ENCODE measurements around the gene SLC37A1.

Gene SLC37A1

GRCh38 chr21:42596657-42597056 lies 83.0 kb downstream of the SLC37A1 start:
- Histone ChIP-seq H3K9ac (ENCODE audit: low read depth, low read length) (no peak overlapping the region), H3K27me3 (ENCODE audit: control insufficient read depth, insufficient read depth, low read length) (peaks cover 58% of the 10 kb centered on the region)

GRCh38 chr21:42597487-42598158 lies 84.0 kb downstream of the SLC37A1 start:
- H3K9ac ChIP-seq (ENCODE audit: low read depth, low read length), result no peak overlapping the region
- no peaks in the 10 kb centered on the region for H3K36me3 ChIP-seq (ENCODE audit: insufficient read depth, low read length)
- no peaks in the 10 kb centered on the region for H3K9me3 ChIP-seq (replicated peaks; ENCODE audit: low read length)
- H3K27me3 ChIP-seq (ENCODE audit: control insufficient read depth, insufficient read depth, low read length), result peaks cover 55% of the 10 kb centered on the region
- H3K4me3 ChIP-seq (ENCODE audit: low read length), result no peak overlapping the region
- H3K4me1 ChIP-seq (ENCODE audit: control insufficient read depth, insufficient read depth, low read length), result no peaks in the 10 kb centered on the region
- H3K4me2 ChIP-seq (ENCODE audit: low read length), result no peak overlapping the region

More at GRCh38 chr21:42596657-42597056, 83.0 kb downstream of the SLC37A1 start:
- Histone ChIP-seq H3K36me3 (ENCODE audit: insufficient read depth, low read length) (no peaks in the 10 kb centered on the region), H3K4me1 (ENCODE audit: control insufficient read depth, insufficient read depth, low read length) (no peaks in the 10 kb centered on the region), H3K9me3 (replicated peaks; ENCODE audit: low read length) (no peaks in the 10 kb centered on the region), H3K4me2 (ENCODE audit: low read length) (no peak overlapping the region), H3K4me3 (ENCODE audit: low read length) (no peak overlapping the region)

- peaks cover 50% of the 10 kb centered on the region for H3K27me3 ChIP-seq (ENCODE audit: control insufficient read depth, insufficient read depth, low read length)
- no peak overlapping the region for H3K4me2 ChIP-seq (ENCODE audit: low read length)
- H3K36me3 ChIP-seq (ENCODE audit: insufficient read depth, low read length), result no peaks in the 10 kb centered on the region
- no peaks in the 10 kb centered on the region for H3K4me1 ChIP-seq (ENCODE audit: control insufficient read depth, insufficient read depth, low read length)
- no peaks in the 10 kb centered on the region for H3K9me3 ChIP-seq (replicated peaks; ENCODE audit: low read length)
- H3K4me3 ChIP-seq (ENCODE audit: low read length), result no peak overlapping the region
- H3K9ac ChIP-seq (ENCODE audit: low read depth, low read length), result no peak overlapping the region
Observed at GRCh38 chr21:42598159-42598735, 84.6 kb downstream of the SLC37A1 start.

DNA sequence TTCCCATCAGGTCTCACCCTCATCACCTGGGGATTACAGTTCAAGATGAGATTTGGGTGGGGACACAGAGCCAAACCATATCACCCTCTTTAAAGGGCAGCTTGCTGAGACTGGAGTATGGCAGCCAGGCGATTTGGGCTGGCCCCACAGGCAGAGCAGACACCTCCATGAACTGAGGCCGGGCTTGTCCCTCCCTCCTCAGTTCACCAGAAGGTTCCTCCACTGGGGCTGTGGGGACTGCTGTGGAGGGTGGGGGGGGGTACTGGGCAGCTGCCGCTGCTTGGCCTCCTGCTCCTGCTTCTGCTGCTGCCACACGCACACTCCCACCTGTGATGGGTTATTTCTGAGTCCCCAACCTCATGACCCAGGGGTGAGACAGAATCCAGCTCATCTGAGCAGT lies 85.8 kb downstream of the SLC37A1 start:
- Histone ChIP-seq H3K27me3 (ENCODE audit: control insufficient read depth, insufficient read depth, low read length) (peaks cover 53% of the 10 kb centered on the region), H3K4me3 (ENCODE audit: low read length) (no peak overlapping the region), H3K4me2 (ENCODE audit: low read length) (no peak overlapping the region), H3K36me3 (ENCODE audit: insufficient read depth, low read length) (no peaks in the 10 kb centered on the region), H3K9ac (ENCODE audit: low read depth, low read length) (no peak overlapping the region), H3K9me3 (replicated peaks; ENCODE audit: low read length) (no peaks in the 10 kb centered on the region), H3K4me1 (ENCODE audit: control insufficient read depth, insufficient read depth, low read length) (no peaks in the 10 kb centered on the region)

DNA sequence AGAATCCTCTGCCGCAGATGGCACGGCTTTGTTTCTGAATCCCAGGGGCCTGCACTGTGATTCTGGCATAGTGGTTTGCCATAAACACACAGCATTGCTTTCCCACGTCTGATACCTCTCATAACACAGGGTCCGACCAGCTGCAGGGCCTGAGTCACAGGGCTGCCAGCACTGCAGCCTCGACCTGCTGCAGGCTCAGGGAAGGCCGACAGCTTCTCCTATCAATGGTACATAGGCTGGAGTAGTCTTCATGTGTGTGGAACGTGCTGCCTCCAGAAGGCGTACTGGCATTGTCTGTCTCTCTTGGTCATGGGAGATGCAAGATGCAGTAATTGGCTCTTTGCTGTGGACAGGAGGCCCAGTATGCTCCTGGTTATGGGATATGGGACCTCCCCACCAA lies 86.3 kb downstream of the SLC37A1 start:
- H3K9ac ChIP-seq (ENCODE audit: low read depth, low read length), result no peak overlapping the region
- no peaks in the 10 kb centered on the region for H3K9me3 ChIP-seq (replicated peaks; ENCODE audit: low read length)
- no peaks in the 10 kb centered on the region for H3K4me1 ChIP-seq (ENCODE audit: control insufficient read depth, insufficient read depth, low read length)
- H3K4me3 ChIP-seq (ENCODE audit: low read length), result no peak overlapping the region
- H3K4me2 ChIP-seq (ENCODE audit: low read length), result no peak overlapping the region
- H3K27me3 ChIP-seq (ENCODE audit: control insufficient read depth, insufficient read depth, low read length), result peaks cover 48% of the 10 kb centered on the region
- H3K36me3 ChIP-seq (ENCODE audit: insufficient read depth, low read length), result no peaks in the 10 kb centered on the region

DNA sequence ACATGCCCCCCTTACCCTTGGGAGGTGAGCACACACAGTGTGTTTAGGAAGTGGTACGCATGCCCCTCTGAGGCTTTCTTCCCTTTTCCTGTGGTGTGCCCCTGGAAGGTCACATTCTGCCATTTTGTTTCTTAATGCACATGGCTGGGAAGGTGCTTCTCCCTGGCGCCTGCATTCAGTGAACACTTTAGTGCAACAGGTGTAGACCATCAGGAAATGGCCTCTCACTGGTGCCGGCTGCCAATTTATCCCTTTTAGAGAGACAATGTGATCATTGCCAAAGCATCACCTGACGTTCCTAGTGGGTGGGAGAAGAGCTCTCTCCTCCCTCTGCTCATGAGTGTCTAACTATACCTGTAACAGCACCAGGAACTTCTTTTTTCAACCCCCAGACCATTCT lies 88.0 kb downstream of the SLC37A1 start:
- Histone ChIP-seq H3K4me1 (ENCODE audit: control insufficient read depth, insufficient read depth, low read length) (no peaks in the 10 kb centered on the region), H3K9me3 (replicated peaks; ENCODE audit: low read length) (no peaks in the 10 kb centered on the region), H3K9ac (ENCODE audit: low read depth, low read length) (no peak overlapping the region), H3K4me3 (ENCODE audit: low read length) (no peak overlapping the region), H3K4me2 (ENCODE audit: low read length) (no peak overlapping the region), H3K27me3 (ENCODE audit: control insufficient read depth, insufficient read depth, low read length) (peaks cover 39% of the 10 kb centered on the region), H3K36me3 (ENCODE audit: insufficient read depth, low read length) (no peaks in the 10 kb centered on the region)

DNA sequence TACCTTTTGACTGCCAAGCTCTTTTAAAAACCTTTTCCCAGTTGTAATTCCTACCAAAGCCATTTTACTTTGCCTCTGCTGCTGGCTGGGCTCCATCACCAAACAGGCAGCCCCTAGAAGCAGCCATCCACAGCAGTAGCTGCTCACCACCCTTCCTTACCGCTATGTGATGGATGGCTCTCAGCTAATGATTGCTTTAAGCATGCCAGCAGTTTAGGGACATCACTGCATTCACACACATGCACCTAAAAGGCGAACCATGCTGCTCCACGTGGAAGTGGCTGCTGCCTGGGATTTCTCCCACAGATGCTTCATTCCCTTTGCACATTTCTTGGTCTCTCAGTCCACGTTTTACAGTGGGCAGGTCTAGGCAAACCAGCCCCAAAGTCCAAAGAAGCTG lies 93.5 kb downstream of the SLC37A1 start:
- Histone ChIP-seq H3K4me2 (ENCODE audit: low read length) (no peak overlapping the region), H3K27me3 (ENCODE audit: control insufficient read depth, insufficient read depth, low read length) (peaks cover 7% of the 10 kb centered on the region), H3K4me1 (ENCODE audit: control insufficient read depth, insufficient read depth, low read length) (no peaks in the 10 kb centered on the region), H3K9ac (ENCODE audit: low read depth, low read length) (no peak overlapping the region), H3K36me3 (ENCODE audit: insufficient read depth, low read length) (no peaks in the 10 kb centered on the region), H3K9me3 (replicated peaks; ENCODE audit: low read length) (no peaks in the 10 kb centered on the region), H3K4me3 (ENCODE audit: low read length) (no peak overlapping the region)

- no peaks in the 10 kb centered on the region for H3K36me3 ChIP-seq (ENCODE audit: insufficient read depth, low read length)
- peaks cover 7% of the 10 kb centered on the region for H3K27me3 ChIP-seq (ENCODE audit: control insufficient read depth, insufficient read depth, low read length)
- no peak overlapping the region for H3K4me2 ChIP-seq (ENCODE audit: low read length)
- no peaks in the 10 kb centered on the region for H3K4me1 ChIP-seq (ENCODE audit: control insufficient read depth, insufficient read depth, low read length)
- H3K4me3 ChIP-seq (ENCODE audit: low read length), result no peak overlapping the region
- H3K9ac ChIP-seq (ENCODE audit: low read depth, low read length), result no peak overlapping the region
- no peaks in the 10 kb centered on the region for H3K9me3 ChIP-seq (replicated peaks; ENCODE audit: low read length)
Observed at GRCh38 chr21:42607525-42608102, 94.0 kb downstream of the SLC37A1 start.

GRCh38 chr21:42608446-42608845 lies 94.8 kb downstream of the SLC37A1 start:
- H3K4me3 ChIP-seq (ENCODE audit: low read length), result no peak overlapping the region
- H3K4me2 ChIP-seq (ENCODE audit: low read length), result no peak overlapping the region
- H3K9me3 ChIP-seq (replicated peaks; ENCODE audit: low read length), result no peaks in the 10 kb centered on the region
- no peaks in the 10 kb centered on the region for H3K4me1 ChIP-seq (ENCODE audit: control insufficient read depth, insufficient read depth, low read length)
- H3K27me3 ChIP-seq (ENCODE audit: control insufficient read depth, insufficient read depth, low read length), result peaks cover 14% of the 10 kb centered on the region
- no peak overlapping the region for H3K9ac ChIP-seq (ENCODE audit: low read depth, low read length)
- H3K36me3 ChIP-seq (ENCODE audit: insufficient read depth, low read length), result no peaks in the 10 kb centered on the region

- H3K9ac ChIP-seq (ENCODE audit: low read depth, low read length), result no peak overlapping the region
- H3K9me3 ChIP-seq (replicated peaks; ENCODE audit: low read length), result no peaks in the 10 kb centered on the region
- H3K36me3 ChIP-seq (ENCODE audit: insufficient read depth, low read length), result no peaks in the 10 kb centered on the region
- no peak overlapping the region for H3K4me3 ChIP-seq (ENCODE audit: low read length)
- H3K4me1 ChIP-seq (ENCODE audit: control insufficient read depth, insufficient read depth, low read length), result no peaks in the 10 kb centered on the region
- no peak overlapping the region for H3K4me2 ChIP-seq (ENCODE audit: low read length)
- peaks cover 11% of the 10 kb centered on the region for H3K27me3 ChIP-seq (ENCODE audit: control insufficient read depth, insufficient read depth, low read length)
Observed at GRCh38 chr21:42609811-42610210, 96.2 kb downstream of the SLC37A1 start.

GRCh38 chr21:42611852-42612251 lies 98.2 kb downstream of the SLC37A1 start:
- Histone ChIP-seq H3K27me3 (ENCODE audit: control insufficient read depth, insufficient read depth, low read length) (peaks cover 20% of the 10 kb centered on the region), H3K36me3 (ENCODE audit: insufficient read depth, low read length) (no peaks in the 10 kb centered on the region), H3K4me2 (ENCODE audit: low read length) (no peak overlapping the region), H3K9me3 (replicated peaks; ENCODE audit: low read length) (no peaks in the 10 kb centered on the region), H3K4me3 (ENCODE audit: low read length) (no peak overlapping the region), H3K4me1 (ENCODE audit: control insufficient read depth, insufficient read depth, low read length) (no peaks in the 10 kb centered on the region), H3K9ac (ENCODE audit: low read depth, low read length) (no peak overlapping the region)

DNA sequence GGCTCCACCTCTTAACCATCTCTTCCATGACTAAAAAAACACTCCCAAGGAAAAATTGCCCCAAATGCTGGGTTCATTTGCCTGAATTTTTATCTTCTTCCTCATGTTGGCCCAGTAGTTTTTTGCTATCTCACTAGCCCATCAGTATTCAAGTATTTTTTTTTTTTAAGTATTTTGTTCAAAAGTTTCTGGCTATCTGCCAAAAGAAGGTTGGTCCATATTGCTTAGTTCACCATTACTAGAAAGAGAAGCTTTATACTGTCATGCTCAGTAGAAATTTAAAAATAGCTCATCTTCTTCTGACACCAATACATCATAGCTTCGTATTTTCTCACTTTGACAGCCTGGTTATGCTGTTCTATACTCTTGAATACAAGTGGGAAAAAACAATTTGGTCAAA lies 98.7 kb downstream of the SLC37A1 start:
- no peaks in the 10 kb centered on the region for H3K36me3 ChIP-seq (ENCODE audit: insufficient read depth, low read length)
- H3K9me3 ChIP-seq (replicated peaks; ENCODE audit: low read length), result no peaks in the 10 kb centered on the region
- no peaks in the 10 kb centered on the region for H3K4me1 ChIP-seq (ENCODE audit: control insufficient read depth, insufficient read depth, low read length)
- H3K4me2 ChIP-seq (ENCODE audit: low read length), result no peak overlapping the region
- no peak overlapping the region for H3K9ac ChIP-seq (ENCODE audit: low read depth, low read length)
- peaks cover 23% of the 10 kb centered on the region for H3K27me3 ChIP-seq (ENCODE audit: control insufficient read depth, insufficient read depth, low read length)
- H3K4me3 ChIP-seq (ENCODE audit: low read length), result no peak overlapping the region

All from skeletal muscle satellite cell (primary cell).